IgD-negative memory B cell (primary cell): ENCODE results near the gene ADAMTS9. TPM values are rescaled to one million over a fixed set of nuclear protein-coding genes. Genes with fewer than 3 reads are reported as not detected.
A peak's percentile ranks its signal among the peaks of the same experiment; 100 is the strongest.

Experiments
- H3K27ac Mint-ChIP-seq, 3 donors: one replicate each; pipeline ENCODE4 v1.8.0; 2020 to 2022; ENCODE audit warnings: mild to moderate bottlenecking in 3 of 3, mixed read lengths in 3 of 3, moderate library complexity in 1 of 3
- H3K27me3 Mint-ChIP-seq: one replicate; pipeline ENCODE4 v1.8.0; 2021; ENCODE audit warnings: mixed read lengths
- H3K36me3 Mint-ChIP-seq: one replicate; pipeline ENCODE4 v1.8.0; 2020; ENCODE audit warnings: mild to moderate bottlenecking, mixed read lengths
- H3K4me1 Mint-ChIP-seq, 3 donors: one replicate each; pipeline ENCODE4 v1.8.0; 2020 to 2022; ENCODE audit warnings: mixed read lengths in 3 of 3, mild to moderate bottlenecking in 1 of 3
- H3K4me3 Mint-ChIP-seq, 4 donors: one replicate each; pipeline ENCODE4 v1.8.0; 2020 to 2022; ENCODE audit warnings: mild to moderate bottlenecking in 4 of 4, mixed read lengths in 4 of 4, moderate library complexity in 3 of 4
- H3K9me3 Mint-ChIP-seq, 3 donors: one replicate each; pipeline ENCODE4 v1.8.0; 2020 to 2021; ENCODE audit warnings: mixed read lengths in 3 of 3, mild to moderate bottlenecking in 1 of 3
- polyA plus RNA-seq: library from polyadenylated mRNA; unstranded; fragments of 300-500 nt; fragmentation: Illumina TruSeq; gene quantifications from one replicate; pipeline ENCODE4 v1.2.3, GENCODE V29; 2021

ADAMTS9 gene
- polyA plus RNA-seq, 1 donor from 2014 or later, result not detected

DNA sequence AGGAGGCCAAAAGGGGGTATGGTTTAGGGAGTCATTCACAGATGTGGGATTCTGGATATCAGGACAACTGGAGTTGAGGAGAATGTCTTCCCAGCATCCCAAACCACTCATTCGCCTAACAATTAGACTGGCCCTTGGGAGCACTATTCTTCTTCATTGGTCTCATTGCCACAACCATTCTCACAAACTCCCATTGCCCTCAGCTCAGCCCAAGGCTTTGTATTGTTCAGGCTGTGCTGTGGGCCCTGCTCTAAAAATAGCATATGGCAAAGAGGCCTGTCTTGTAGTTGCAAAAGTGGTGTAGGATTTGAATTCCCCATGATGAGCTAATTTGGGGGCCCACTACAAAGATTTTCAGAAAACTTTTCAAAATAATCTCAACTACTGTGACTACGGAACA is 6.3 kb upstream of the ADAMTS9 start:
- peaks cover 0 to 4% (median 0%) of the 10 kb centered on the region in 3 donors for H3K9me3 Mint-ChIP-seq
- H3K4me1 Mint-ChIP-seq, result no peaks in the 10 kb centered on the region
- peaks cover 2% of the 10 kb centered on the region for H3K36me3 Mint-ChIP-seq
- no peak overlapping the region for H3K4me3 Mint-ChIP-seq
- no peak overlapping the region for H3K27ac Mint-ChIP-seq
- H3K27me3 Mint-ChIP-seq, result peaks cover 3% of the 10 kb centered on the region

DNA sequence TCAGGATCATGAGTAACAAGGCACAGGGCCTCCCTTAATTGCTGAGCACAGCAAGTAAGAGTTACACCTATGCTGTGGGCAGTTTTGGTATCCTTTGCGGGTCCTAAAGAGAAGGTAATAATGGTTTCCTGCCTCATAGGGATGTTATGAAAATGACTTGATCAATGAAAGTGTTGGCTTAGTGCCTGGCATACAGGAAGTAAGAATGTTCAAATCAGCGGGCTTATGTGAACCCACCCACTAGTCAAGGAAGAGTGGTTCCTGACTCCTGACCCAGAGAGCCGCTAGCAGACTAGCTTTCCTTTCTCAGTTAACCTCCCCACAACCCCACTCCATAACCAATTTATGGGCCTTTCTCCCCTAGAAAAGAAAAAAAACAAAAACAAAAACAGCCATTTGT is 5.2 kb upstream of the ADAMTS9 start:
- peaks cover 0 to 4% (median 0%) of the 10 kb centered on the region in 3 donors for H3K9me3 Mint-ChIP-seq
- H3K4me3 Mint-ChIP-seq, result no peak overlapping the region
- H3K36me3 Mint-ChIP-seq, result peaks cover 2% of the 10 kb centered on the region
- H3K27ac Mint-ChIP-seq, result no peak overlapping the region
- H3K27me3 Mint-ChIP-seq, result peaks cover 9% of the 10 kb centered on the region
- peaks cover 0 to 5% (median 3%) of the 10 kb centered on the region in 3 donors for H3K4me1 Mint-ChIP-seq

DNA sequence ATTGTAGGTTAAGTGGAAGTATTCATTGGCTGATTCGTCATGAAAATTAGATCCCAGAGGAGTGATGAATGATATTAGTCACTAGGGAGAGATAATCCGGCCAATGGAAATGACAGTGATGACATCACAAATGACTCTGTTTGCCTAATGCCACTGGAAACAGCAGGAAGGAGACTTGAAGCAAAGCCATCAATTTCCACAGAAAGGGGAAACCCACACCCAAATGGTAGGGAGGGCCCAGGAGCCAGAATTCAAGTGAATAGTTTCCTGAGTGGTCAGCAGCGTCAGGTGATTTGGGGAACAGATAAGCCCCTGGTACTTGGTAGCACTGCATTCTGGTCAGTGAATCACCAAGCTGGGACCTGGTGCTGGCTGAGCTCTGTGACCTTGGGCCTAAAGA is 3.3 kb upstream of the ADAMTS9 start:
- Mint-ChIP-seq H3K9me3 (peaks cover 0 to 4% (median 0%) of the 10 kb centered on the region in 3 donors), H3K36me3 (peaks cover 2% of the 10 kb centered on the region), H3K27me3 (peaks cover 22% of the 10 kb centered on the region), H3K27ac (no peak overlapping the region), H3K4me3 (no peak overlapping the region), H3K4me1 (peaks cover 0 to 10% (median 7%) of the 10 kb centered on the region in 3 donors)

DNA sequence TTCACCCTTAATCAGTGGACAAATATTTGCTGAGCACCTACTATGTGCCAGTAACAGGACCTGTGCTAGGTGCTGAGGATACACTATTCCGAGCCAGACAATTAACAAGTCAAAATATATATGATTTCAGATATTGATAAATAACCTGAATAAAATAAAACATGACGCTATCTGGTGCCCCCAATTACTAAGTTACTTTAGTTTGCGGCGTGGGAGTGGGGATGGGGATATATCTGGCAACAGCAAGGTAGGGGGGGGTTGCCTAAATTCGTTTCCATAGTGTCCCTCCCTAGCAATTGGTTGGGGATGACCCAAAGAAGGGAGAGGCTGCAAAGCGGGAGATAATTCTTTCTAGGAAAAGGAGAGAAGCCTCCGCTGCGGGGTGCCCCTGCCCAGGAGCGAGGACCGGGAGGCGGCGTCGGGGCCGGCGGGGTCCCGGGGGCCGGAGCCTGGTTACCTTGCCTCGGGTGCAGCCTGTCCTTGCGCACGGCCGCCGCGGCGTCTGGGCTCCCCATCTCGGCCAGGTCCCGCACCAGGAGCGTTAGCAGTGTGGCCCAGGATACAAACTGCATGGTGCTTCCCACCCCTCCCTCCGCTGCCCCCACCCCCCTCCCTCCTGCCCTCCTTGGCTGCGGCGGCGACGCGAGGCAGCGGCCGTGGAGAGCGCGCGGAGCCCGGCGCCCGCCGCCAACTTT is 567 bp downstream of the ADAMTS9 start:
- H3K4me1 Mint-ChIP-seq, result peaks cover 0 to 10% (median 7%) of the 10 kb centered on the region in 3 donors
- H3K4me3 Mint-ChIP-seq, result no peak overlapping the region
- peaks cover 33% of the 10 kb centered on the region for H3K27me3 Mint-ChIP-seq
- H3K9me3 Mint-ChIP-seq, result peaks cover 0 to 4% (median 1%) of the 10 kb centered on the region in 3 donors
- peaks cover 1% of the 10 kb centered on the region for H3K36me3 Mint-ChIP-seq
- H3K27ac Mint-ChIP-seq, result no peak overlapping the region

DNA sequence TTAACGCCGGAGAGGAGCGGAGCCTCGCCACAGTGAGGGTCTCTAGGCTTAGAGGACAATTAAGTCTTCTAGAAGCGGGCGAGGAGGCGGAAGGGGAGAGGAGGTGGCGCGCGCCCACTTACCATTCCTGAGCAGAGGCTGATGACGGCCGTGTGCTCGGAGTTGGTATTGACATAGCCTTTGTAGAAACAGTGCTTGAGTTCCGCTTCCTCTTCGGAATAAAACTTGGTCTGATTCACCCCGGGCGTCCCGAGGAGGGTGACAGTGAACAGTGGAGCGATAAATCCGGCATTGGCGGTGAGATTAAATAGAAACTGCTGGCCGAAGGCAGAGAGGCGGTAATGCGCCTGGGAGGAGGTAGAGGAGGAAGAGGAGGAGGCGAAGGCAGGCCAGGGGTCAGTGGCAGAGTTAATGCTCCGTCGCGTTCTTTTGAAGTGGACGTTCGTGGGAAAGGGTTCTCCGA is 1.3 kb downstream of the ADAMTS9 start:
- Mint-ChIP-seq H3K27me3 (peaks cover 33% of the 10 kb centered on the region), H3K27ac (no peak overlapping the region)

DNA sequence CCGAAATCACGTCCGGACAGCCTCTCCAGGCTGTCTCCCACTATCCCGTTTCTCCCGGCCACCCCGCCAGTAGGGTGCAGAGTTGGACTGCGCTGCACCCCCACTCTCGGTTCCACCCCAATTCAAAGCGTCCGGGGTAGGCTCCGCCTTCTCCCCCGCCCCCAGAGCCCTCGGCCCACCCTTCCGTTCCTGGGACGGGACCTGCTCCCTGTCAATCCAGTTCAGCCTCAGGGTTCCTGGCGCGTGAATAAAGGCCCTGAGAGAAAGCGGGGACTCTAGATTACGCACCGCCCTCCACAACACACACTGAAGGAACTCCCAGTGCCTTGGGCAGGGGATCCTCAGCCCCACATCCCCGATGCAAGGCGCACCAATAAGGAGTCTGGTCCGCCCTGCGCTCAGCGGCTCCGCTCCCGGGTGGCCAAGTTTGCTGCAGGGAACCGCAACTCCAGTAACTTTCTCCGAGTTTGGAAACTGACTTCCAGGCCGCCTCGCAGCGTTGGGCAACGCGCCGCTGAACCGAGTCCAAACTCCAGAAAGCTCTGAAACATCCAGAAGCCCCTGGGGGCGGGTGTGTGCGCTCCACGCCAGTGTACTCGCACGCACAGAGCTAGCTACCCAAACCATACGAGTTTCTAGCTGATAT is 1.9 kb downstream of the ADAMTS9 start:
- Mint-ChIP-seq H3K36me3 (no peaks in the 10 kb centered on the region), H3K27ac (no peak overlapping the region), H3K4me3 (peak overlapping the region in 1 of 4 donors; percentile 63), H3K4me1 (peaks cover 0 to 10% (median 7%) of the 10 kb centered on the region in 3 donors), H3K27me3 (peaks cover 32% of the 10 kb centered on the region), H3K9me3 (peaks cover 0 to 4% (median 1%) of the 10 kb centered on the region in 3 donors)

More for the DNA sequence above, 1.3 kb downstream of the ADAMTS9 start:
- no peaks in the 10 kb centered on the region for H3K36me3 Mint-ChIP-seq
- H3K4me1 Mint-ChIP-seq, result peaks cover 0 to 10% (median 7%) of the 10 kb centered on the region in 3 donors
- peaks cover 0 to 4% (median 1%) of the 10 kb centered on the region in 3 donors for H3K9me3 Mint-ChIP-seq
- peak overlapping the region in 3 of 4 donors; percentile 35 to 77 (median 63) for H3K4me3 Mint-ChIP-seq

DNA sequence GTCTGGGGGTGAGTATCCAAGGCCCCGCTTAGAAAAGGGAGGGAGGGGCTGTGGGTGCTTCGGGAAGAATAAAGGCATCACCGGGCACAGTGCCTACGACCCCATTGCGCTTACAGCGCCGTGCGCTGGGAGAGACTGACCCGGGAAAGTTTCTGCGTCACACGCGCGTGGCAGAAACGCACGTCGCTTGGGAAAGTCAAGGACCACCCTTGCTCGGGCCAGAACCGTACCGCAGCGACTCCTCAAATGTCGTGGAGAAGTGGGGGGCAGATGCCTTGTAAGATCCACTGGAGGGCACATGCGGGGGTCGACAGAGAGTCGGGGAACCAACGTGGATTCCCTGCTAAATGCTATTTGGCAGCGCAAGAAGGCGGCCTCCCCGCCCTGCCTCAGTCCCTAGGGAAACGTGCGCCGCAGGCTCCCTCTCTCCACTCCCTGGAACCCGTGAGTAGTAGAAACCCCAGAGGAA is 2.4 kb downstream of the ADAMTS9 start:
- H3K9me3 Mint-ChIP-seq, result peaks cover 0 to 4% (median 0%) of the 10 kb centered on the region in 3 donors
- H3K27ac Mint-ChIP-seq, result no peak overlapping the region
- no peaks in the 10 kb centered on the region for H3K36me3 Mint-ChIP-seq
- peak overlapping the region in 1 of 4 donors; percentile 17 for H3K4me3 Mint-ChIP-seq
- peaks cover 30% of the 10 kb centered on the region for H3K27me3 Mint-ChIP-seq
- peaks cover 0 to 10% (median 7%) of the 10 kb centered on the region in 3 donors for H3K4me1 Mint-ChIP-seq

DNA sequence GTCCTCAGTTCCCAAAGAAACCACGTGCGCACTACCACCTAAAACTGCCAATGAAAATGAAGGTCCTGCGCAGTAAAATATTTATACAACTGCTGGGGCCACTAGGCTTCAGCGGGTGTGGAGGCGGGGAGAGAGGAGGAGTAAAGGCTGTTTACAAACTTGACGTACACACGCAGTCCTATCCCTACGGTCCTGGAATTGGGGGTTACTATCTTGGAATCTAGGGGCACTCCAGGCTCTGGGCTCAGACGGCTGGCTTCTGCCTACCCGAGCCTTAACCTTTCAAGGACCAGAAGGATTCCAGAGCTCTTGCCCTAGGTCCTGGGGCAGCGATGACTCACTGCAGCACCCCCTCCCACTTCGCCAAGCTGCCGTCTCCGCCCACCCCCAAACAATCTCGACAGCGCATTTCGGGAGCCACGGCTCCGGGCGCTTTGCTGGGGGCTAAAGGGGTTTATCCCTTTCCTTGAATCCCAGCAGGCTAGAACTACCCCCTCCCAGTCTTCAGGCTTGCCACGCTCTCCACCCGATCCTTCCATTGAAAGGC is 3.0 kb downstream of the ADAMTS9 start:
- Mint-ChIP-seq H3K4me1 (peaks cover 0 to 10% (median 7%) of the 10 kb centered on the region in 3 donors), H3K27me3 (peaks cover 30% of the 10 kb centered on the region), H3K4me3 (no peak overlapping the region), H3K36me3 (no peaks in the 10 kb centered on the region), H3K9me3 (peaks cover 0 to 4% (median 0%) of the 10 kb centered on the region in 3 donors), H3K27ac (no peak overlapping the region)

DNA sequence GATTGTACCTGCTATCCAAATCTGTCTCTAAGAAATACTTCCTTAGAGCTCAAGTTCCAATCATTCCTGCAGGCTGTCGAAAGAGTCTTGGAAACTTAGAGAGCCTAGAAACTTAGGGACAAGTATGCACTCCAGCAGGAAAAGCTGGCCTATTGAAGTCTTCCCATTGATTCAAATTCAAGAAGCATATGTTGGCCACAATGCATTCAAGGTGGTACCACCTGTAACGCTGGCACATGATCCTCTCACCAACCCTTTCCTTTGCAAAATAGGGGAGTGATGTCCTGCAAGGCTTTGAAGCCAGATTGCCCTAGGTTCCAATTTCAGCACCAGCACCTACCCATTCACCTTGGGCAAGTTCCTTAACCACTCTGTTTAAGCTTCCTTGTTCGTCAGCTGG is 6.0 kb downstream of the ADAMTS9 start:
- H3K9me3 Mint-ChIP-seq, result peaks cover 0 to 4% (median 4%) of the 10 kb centered on the region in 3 donors
- H3K36me3 Mint-ChIP-seq, result no peaks in the 10 kb centered on the region
- no peak overlapping the region for H3K4me3 Mint-ChIP-seq
- H3K27me3 Mint-ChIP-seq, result peaks cover 19% of the 10 kb centered on the region
- H3K27ac Mint-ChIP-seq, result no peak overlapping the region
- peaks cover 0 to 5% (median 4%) of the 10 kb centered on the region in 3 donors for H3K4me1 Mint-ChIP-seq

DNA sequence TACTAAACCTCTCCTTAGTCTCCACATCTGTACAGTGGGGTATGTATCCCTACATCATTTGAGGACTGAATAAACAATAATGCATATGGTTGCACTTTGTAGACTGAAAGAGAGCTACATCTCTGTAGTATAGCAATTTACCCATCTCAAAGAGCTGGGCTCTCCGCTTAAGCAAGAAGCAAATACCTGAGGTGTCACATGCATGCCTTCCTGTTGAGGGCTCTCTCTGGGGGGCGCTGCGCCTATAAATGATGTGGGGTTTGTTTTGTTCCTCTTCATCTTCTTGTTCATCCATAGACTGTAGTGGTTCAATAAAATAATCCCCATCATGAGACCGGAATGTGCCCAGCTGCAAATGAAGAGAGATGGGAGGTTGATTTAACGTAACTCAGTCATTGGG is 6.8 kb downstream of the ADAMTS9 start:
- no peaks in the 10 kb centered on the region for H3K4me1 Mint-ChIP-seq
- no peaks in the 10 kb centered on the region for H3K36me3 Mint-ChIP-seq
- H3K27ac Mint-ChIP-seq, result no peak overlapping the region
- H3K9me3 Mint-ChIP-seq, result peaks cover 0 to 4% (median 4%) of the 10 kb centered on the region in 3 donors
- peaks cover 10% of the 10 kb centered on the region for H3K27me3 Mint-ChIP-seq
- no peak overlapping the region for H3K4me3 Mint-ChIP-seq

DNA sequence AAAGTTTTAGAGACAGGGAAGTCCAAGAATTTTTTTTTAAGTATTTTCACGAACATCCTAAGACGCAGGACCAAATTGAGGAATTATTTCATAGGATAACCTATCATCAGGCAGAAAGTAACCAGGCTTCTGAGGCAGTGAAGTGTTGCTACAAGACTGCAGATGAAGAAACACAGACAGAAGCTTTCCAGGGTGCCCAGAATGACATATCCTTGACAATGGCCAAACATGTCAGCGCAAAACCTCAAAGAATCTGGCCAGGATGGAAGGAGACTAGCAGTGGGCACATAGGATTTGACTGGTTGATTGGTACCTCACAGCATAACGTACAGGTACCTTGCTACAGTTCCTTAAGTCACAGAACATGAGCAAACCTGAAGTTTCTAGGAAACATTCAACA is 7.5 kb downstream of the ADAMTS9 start:
- peaks cover 0 to 4% (median 4%) of the 10 kb centered on the region in 3 donors for H3K9me3 Mint-ChIP-seq
- H3K27me3 Mint-ChIP-seq, result peaks cover 9% of the 10 kb centered on the region
- no peaks in the 10 kb centered on the region for H3K36me3 Mint-ChIP-seq
- H3K27ac Mint-ChIP-seq, result no peak overlapping the region
- no peaks in the 10 kb centered on the region for H3K4me1 Mint-ChIP-seq
- H3K4me3 Mint-ChIP-seq, result no peak overlapping the region

DNA sequence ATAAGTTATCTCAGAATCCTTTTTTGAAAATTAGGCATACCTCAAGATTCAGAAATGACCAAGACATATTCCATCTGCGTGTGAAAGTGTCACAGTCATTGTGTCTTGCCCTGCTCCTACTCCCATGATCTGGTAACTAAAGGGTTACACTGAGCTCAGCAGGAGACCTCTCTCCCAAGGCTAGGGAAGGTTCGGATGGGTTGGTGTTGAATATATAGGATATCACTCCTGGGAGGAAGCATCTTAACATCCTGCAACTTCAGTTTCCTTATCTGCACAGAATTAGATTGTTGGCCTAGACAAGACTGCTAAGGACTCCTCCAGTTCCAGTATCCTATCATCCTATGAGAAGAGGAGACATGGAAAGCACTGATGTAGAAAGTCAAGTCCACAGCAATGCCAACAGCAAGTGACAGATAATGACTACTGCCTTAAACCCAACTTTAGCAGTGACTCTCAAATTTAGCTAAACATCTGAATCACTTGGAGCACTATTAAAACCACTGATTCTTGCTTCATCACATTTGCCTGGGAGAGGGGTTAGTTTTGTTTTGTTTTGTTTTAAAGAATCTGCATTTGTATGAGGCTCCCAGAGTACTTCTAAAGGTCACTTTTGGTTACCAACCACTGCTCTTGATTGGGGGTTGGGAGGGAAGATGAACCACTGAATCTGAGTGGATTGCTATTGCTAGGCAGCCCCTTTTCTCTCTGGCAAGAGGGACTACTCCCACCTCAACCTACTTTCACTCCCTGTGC is 9.7 kb downstream of the ADAMTS9 start:
- Mint-ChIP-seq H3K36me3 (no peaks in the 10 kb centered on the region), H3K27me3 (no peaks in the 10 kb centered on the region), H3K4me1 (no peaks in the 10 kb centered on the region), H3K9me3 (peaks cover 0 to 4% (median 0%) of the 10 kb centered on the region in 3 donors), H3K4me3 (no peak overlapping the region), H3K27ac (no peak overlapping the region)

DNA sequence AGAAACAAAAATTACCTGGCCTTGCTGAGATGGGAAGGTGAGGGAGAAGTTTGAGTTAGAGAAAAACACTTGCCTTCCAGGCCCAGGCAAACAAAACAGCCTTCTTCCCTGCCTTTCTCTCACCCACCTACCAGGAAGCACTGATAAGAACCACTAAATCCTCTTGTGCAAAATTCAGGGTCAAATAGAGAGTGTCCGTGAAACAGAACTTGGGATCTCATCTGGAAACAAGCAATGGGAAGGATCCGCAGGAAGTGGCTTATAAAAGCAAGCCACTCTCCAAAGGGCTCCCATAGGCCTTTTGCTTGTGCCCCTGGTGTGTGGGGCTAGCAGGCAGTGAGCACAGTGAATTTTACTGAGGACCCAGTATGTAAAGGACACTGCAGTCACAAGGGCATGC is 11.0 kb downstream of the ADAMTS9 start:
- Mint-ChIP-seq H3K27me3 (no peaks in the 10 kb centered on the region), H3K27ac (no peak overlapping the region), H3K4me1 (no peaks in the 10 kb centered on the region), H3K4me3 (no peak overlapping the region), H3K36me3 (no peaks in the 10 kb centered on the region), H3K9me3 (peaks cover 0 to 4% (median 1%) of the 10 kb centered on the region in 3 donors)

DNA sequence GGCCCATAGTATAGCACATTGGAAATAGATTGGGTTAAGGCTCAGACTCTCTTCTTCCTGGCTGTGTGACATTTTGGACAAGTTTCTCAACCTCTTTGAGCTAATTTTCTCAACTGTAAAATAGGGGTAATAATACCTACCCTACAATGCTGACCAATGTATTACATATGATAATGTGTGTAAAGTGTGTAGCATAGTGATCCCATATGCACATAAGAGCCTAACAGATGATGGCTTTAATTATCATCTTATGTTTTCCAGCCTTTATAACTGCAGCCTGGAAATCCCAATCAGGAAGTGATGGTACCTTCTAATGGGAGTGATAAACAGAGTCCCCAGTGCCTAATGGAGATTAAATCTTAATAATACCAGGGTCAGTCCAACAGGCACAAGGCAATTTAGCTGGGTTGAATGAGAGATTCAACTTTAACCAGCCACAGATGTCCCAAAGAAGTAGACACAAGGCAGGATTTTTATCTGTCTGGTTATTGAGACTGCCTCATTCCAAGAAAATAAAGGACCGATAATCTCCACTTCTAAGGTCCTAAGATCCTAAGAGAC is 12.0 kb downstream of the ADAMTS9 start:
- no peak overlapping the region for H3K4me3 Mint-ChIP-seq
- no peaks in the 10 kb centered on the region for H3K27me3 Mint-ChIP-seq
- no peak overlapping the region for H3K27ac Mint-ChIP-seq
- no peaks in the 10 kb centered on the region for H3K4me1 Mint-ChIP-seq
- peaks cover 0 to 4% (median 4%) of the 10 kb centered on the region in 3 donors for H3K9me3 Mint-ChIP-seq
- H3K36me3 Mint-ChIP-seq, result no peaks in the 10 kb centered on the region
